GM23248 (cell line): ENCODE results near the gene CNTLN. TPM values are rescaled to one million over a fixed set of nuclear protein-coding genes. Genes with fewer than 3 reads are reported as not detected.

ENCODE experiments used
- DNase-seq: peaks from one replicate; pipeline ENCODE4 v3.0.0-alpha.2; 2015
- H2AFZ ChIP-seq: fragments of 200-600 bp; sonication (generic); 2 replicates; pipeline ENCODE4 v1.6.1; 2016; ENCODE audit warnings: antibody characterized with exemption
- H3F3A ChIP-seq: fragments of 200-600 bp; sonication (generic); 2 replicates; pipeline ENCODE4 v1.6.1; 2016; ENCODE audit warnings: mild to moderate bottlenecking, antibody characterized with exemption, mixed run types; ENCODE audit not compliant: insufficient read depth
- H3K27ac ChIP-seq: fragments of 200-600 bp; sonication (generic); 2 replicates; pipeline ENCODE4 v1.5.1; 2016; ENCODE audit warnings: mild to moderate bottlenecking
- H3K27me3 ChIP-seq: fragments of 200-600 bp; sonication (generic); replicated peaks from 2 replicates; pipeline ENCODE4 v1.6.1; 2016; ENCODE audit warnings: mild to moderate bottlenecking; ENCODE audit not compliant: insufficient read depth
- H3K36me3 ChIP-seq: fragments of 200-600 bp; sonication (generic); 2 replicates; pipeline ENCODE4 v1.6.1; 2016; ENCODE audit warnings: low read depth, mild to moderate bottlenecking
- H3K4me1 ChIP-seq: fragments of 200-600 bp; sonication (generic); 2 replicates; pipeline ENCODE4 v1.6.1; 2016; ENCODE audit warnings: mild to moderate bottlenecking; ENCODE audit not compliant: insufficient read depth
- H3K4me2 ChIP-seq: fragments of 200-600 bp; sonication (generic); one replicate; pipeline ENCODE4 v1.6.1; 2016; ENCODE audit warnings: mild to moderate bottlenecking; ENCODE audit not compliant: unreplicated experiment
- H3K4me3 ChIP-seq: fragments of 200-600 bp; sonication (generic); 2 replicates; pipeline ENCODE4 v1.5.1; 2016; ENCODE audit warnings: mild to moderate bottlenecking
- H3K79me2 ChIP-seq: fragments of 200-600 bp; sonication (generic); 2 replicates; pipeline ENCODE4 v1.6.1; 2016; ENCODE audit warnings: mild to moderate bottlenecking; ENCODE audit not compliant: insufficient read depth
- H3K9ac ChIP-seq: fragments of 200-600 bp; sonication (generic); 2 replicates; pipeline ENCODE4 v1.6.1; 2016; ENCODE audit warnings: mild to moderate bottlenecking
- H3K9me2 ChIP-seq: fragments of 200-600 bp; sonication (generic); 2 replicates; pipeline ENCODE4 v1.6.1; 2016; ENCODE audit warnings: mixed run types, mild to moderate bottlenecking, moderate library complexity; ENCODE audit not compliant: insufficient read depth
- H3K9me3 ChIP-seq: fragments of 200-600 bp; sonication (generic); one replicate; pipeline ENCODE4 v1.6.1; 2017; ENCODE audit warnings: low read depth
- H4K20me1 ChIP-seq: fragments of 200-600 bp; sonication (generic); 2 replicates; pipeline ENCODE4 v1.6.0; 2016; ENCODE audit not compliant: insufficient read depth
- EZH2 ChIP-seq: fragments of 200-600 bp; sonication (generic); IDR thresholded peaks from 2 replicates; pipeline ENCODE4 v1.6.1; 2018; ENCODE audit warnings: antibody characterized with exemption, mild to moderate bottlenecking; ENCODE audit not compliant: insufficient read depth, poor library complexity, severe bottlenecking
- EZH2phosphoT487 ChIP-seq: fragments of 200-600 bp; sonication (generic); IDR thresholded peaks from 2 replicates; pipeline ENCODE4 v1.6.1; 2018; ENCODE audit warnings: antibody characterized with exemption, moderate library complexity, mild to moderate bottlenecking, low read depth; ENCODE audit not compliant: insufficient read depth
- WGBS, 2 experiments: methylation state at CpG; one replicate each; pipeline ENCODE4 v1.1.6; 2015 to 2017; ENCODE audit warnings: low lambda C conversion rate in 2 of 2, low coverage in 1 of 2; ENCODE audit errors: missing lambda C conversion rate in 2 of 2; 5-methylcytosine and 5-hydroxymethylcytosine counted together
- in situ Hi-C: fragments of 300-500 bp; cut with MboI; formaldehyde crosslinking; loops from 2 replicates; pipeline ENCODE4 v1.15.0; 2020
- polyA plus RNA-seq: library from polyadenylated mRNA; unstranded; fragments of >200 nt; fragmentation: Nextera tagmentation; extraction: Ambion mirVana; gene quantifications from 2 replicates; pipeline ENCODE4 v1.2.1, GENCODE V29; 2016
- total RNA-seq: library from RNA; depleted of rRNA; stranded (reverse); fragments of >200 nt; shearing (Covaris generic); gene quantifications from 2 replicates; pipeline ENCODE4 v1.2.3, GENCODE V29; 2014

Gene CNTLN
- total and polyA plus RNA-seq, 2 experiments from 2014 or later = 4.8 to 7.2 TPM

- H3F3A ChIP-seq = no peaks in the 10 kb centered on the region
- H3K27me3 ChIP-seq = no peaks in the 10 kb centered on the region
- WGBS, 2 experiments = 45 to 48% methylated on average over 5 of the region's 5 CpGs
- no peak overlapping the region for H3K27ac ChIP-seq
- no peaks in the 10 kb centered on the region for H4K20me1 ChIP-seq
- in situ Hi-C loops = loop anchor here (25.0 kb wide), 1 partner anchor 1626 kb away; no protein-coding TSS in a partner anchor
- H3K4me1 ChIP-seq = no peaks in the 10 kb centered on the region
- no peaks in the 10 kb centered on the region for H3K79me2 ChIP-seq
- no peaks in the 10 kb centered on the region for H3K9me3 ChIP-seq
- H3K4me3 ChIP-seq = no peak overlapping the region
- H3K9me2 ChIP-seq = no peaks in the 10 kb centered on the region
- no peak overlapping the region for H2AFZ ChIP-seq
- H3K9ac ChIP-seq = no peak overlapping the region
- no peaks in the 10 kb centered on the region; the same call in 1 of the 2 replicates for H3K36me3 ChIP-seq
- TF ChIP-seq EZH2phosphoT487 (no peak), EZH2 (no peak)
- no peak overlapping the region for H3K4me2 ChIP-seq
- peak; percentile 76 for DNase-seq
Observed at GRCh38 chr9:17462869-17463464, 328.1 kb downstream of the CNTLN start.

- Histone ChIP-seq H3K4me1 (no peaks in the 10 kb centered on the region), H3K27ac (no peak overlapping the region), H3K79me2 (no peaks in the 10 kb centered on the region), H3K9me3 (no peaks in the 10 kb centered on the region), H3K4me3 (no peak overlapping the region), H4K20me1 (no peaks in the 10 kb centered on the region), H3K9ac (no peak overlapping the region), H3K4me2 (no peak overlapping the region), H2AFZ (no peak overlapping the region), H3K9me2 (no peaks in the 10 kb centered on the region; the same call in 1 of the 2 replicates), H3K36me3 (no peaks in the 10 kb centered on the region; the same call in 1 of the 2 replicates), H3K27me3 (no peaks in the 10 kb centered on the region), H3F3A (no peaks in the 10 kb centered on the region)
- 94 to 97% methylated on average over 5 of the region's 5 CpGs for WGBS, 2 experiments
- TF ChIP-seq EZH2 (no peak), EZH2phosphoT487 (no peak)
- no peak for DNase-seq
- in situ Hi-C loops = loop anchor here (25.0 kb wide), 1 partner anchor 1633 kb away; no protein-coding TSS in a partner anchor
Observed at GRCh38 chr9:17470036-17470813, 335.4 kb downstream of the CNTLN start.

DNA sequence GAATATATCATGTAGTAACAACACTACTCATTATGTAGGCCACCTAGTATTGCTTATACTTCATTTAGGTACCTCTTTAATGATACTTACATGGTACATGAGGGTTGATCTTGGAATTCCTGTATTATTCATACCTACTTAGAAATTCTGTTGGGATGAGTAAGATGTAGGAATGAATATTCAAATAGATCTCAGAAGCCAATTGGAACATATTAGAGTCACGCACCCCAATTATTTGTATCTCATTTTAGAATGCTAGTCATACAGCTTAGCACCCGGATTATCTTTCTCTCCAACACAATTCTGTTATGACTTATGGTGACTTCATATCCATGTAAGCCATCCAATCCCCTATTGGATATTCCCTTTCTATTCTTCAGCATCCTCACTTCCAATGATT is 337.3 kb downstream of the CNTLN start:
- no peak overlapping the region for H3K4me3 ChIP-seq
- no peaks in the 10 kb centered on the region for H3K4me1 ChIP-seq
- no peaks in the 10 kb centered on the region for H3K79me2 ChIP-seq
- no peak overlapping the region for H3K4me2 ChIP-seq
- no peaks in the 10 kb centered on the region for H3F3A ChIP-seq
- no peak overlapping the region for H3K27ac ChIP-seq
- H3K9me2 ChIP-seq = no peaks in the 10 kb centered on the region; the same call in 1 of the 2 replicates
- DNase-seq = peak; percentile 13
- H3K9ac ChIP-seq = no peak overlapping the region
- 62 to 65% methylated on average over 2 of the region's 2 CpGs for WGBS, 2 experiments
- no peak overlapping the region for H2AFZ ChIP-seq
- H4K20me1 ChIP-seq = no peaks in the 10 kb centered on the region
- in situ Hi-C loops = loop anchor here (25.0 kb wide), 1 partner anchor 1635 kb away; no protein-coding TSS in a partner anchor
- H3K36me3 ChIP-seq = no peaks in the 10 kb centered on the region
- H3K27me3 ChIP-seq = no peaks in the 10 kb centered on the region
- TF ChIP-seq EZH2phosphoT487 (no peak), EZH2 (no peak)
- no peaks in the 10 kb centered on the region for H3K9me3 ChIP-seq

DNA sequence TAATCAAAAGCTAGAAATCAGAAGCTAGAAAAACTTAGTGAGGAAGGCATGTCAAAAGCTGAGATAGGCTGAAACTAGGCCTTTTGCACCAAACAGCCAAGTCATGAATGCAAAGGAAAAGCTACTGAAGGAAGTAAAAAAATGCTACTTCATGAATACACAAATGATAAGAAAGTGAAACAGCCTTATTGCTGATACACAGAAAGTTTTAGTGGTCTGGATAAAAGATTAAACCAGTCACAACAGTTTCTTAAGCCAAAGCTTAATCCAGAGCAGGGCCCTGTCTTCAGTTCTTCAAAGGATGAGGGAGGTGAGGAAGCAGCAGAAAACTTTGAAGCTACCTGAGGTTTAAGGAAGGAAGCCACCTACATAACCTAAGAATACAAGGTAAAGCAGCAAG is 341.6 kb downstream of the CNTLN start:
- Histone ChIP-seq H3K4me1 (no peaks in the 10 kb centered on the region), H3K36me3 (no peaks in the 10 kb centered on the region), H3K79me2 (no peaks in the 10 kb centered on the region), H3F3A (no peaks in the 10 kb centered on the region), H3K4me2 (no peak overlapping the region), H3K4me3 (no peak overlapping the region), H3K9ac (no peak overlapping the region), H3K27ac (no peak overlapping the region), H3K9me2 (no peaks in the 10 kb centered on the region; the same call in 1 of the 2 replicates), H3K9me3 (no peaks in the 10 kb centered on the region), H2AFZ (no peak overlapping the region), H3K27me3 (no peaks in the 10 kb centered on the region), H4K20me1 (no peaks in the 10 kb centered on the region)
- DNase-seq = no peak
- in situ Hi-C loops = no loop called here
- TF ChIP-seq EZH2phosphoT487 (no peak), EZH2 (no peak)
